Lower leg skin (tissue), 3 donors: ENCODE measurements around the gene TPPP.

Source experiments
- POLR2A ChIP-seq, 2 donors: fragments of 450-650 bp; IDR thresholded peaks; one replicate each; pipeline ENCODE4 v1.6.1; 2016 to 2017; ENCODE audit warnings: antibody characterized with exemption in 2 of 2, mild to moderate bottlenecking in 1 of 2, moderate library complexity in 1 of 2
- TF ChIP-seq, protein P1 (sequence below), 3 donors: fragments of 450-650 bp; IDR thresholded peaks; one replicate each; pipeline ENCODE4 v1.5.1; 2016; ENCODE audit warnings: antibody characterized with exemption in 3 of 3, mild to moderate bottlenecking in 3 of 3, moderate library complexity in 2 of 3

GRCh38 chr5:655406-655805, 37.7 kb downstream of the TPPP start:
- no peak for TF ChIP-seq POLR2A (IDR thresholded peaks at IDR 0.05)
- TF ChIP-seq, protein P1, sequence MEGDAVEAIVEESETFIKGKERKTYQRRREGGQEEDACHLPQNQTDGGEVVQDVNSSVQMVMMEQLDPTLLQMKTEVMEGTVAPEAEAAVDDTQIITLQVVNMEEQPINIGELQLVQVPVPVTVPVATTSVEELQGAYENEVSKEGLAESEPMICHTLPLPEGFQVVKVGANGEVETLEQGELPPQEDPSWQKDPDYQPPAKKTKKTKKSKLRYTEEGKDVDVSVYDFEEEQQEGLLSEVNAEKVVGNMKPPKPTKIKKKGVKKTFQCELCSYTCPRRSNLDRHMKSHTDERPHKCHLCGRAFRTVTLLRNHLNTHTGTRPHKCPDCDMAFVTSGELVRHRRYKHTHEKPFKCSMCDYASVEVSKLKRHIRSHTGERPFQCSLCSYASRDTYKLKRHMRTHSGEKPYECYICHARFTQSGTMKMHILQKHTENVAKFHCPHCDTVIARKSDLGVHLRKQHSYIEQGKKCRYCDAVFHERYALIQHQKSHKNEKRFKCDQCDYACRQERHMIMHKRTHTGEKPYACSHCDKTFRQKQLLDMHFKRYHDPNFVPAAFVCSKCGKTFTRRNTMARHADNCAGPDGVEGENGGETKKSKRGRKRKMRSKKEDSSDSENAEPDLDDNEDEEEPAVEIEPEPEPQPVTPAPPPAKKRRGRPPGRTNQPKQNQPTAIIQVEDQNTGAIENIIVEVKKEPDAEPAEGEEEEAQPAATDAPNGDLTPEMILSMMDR (IDR thresholded peaks at IDR 0.05) = no peak
